Coronary artery (tissue), 2 donors: ENCODE data around the gene PTPN14.

ENCODE experiments used
- DNase-seq: peaks from one replicate; pipeline ENCODE4 v3.0.0-alpha.2; 2017; ENCODE audit warnings: low spot score
- H3K27ac ChIP-seq, 2 donors: fragments of 200-600 bp; sonication (generic); one replicate each; pipeline ENCODE4 v1.5.1; 2016 to 2019
- H3K4me3 ChIP-seq: fragments of 200-600 bp; sonication (generic); 2 replicates; pipeline ENCODE4 v1.5.1; 2016; ENCODE audit warnings: mild to moderate bottlenecking, moderate library complexity
- TF ChIP-seq, protein P1 (sequence below): fragments of 200-600 bp; sonication (generic); IDR thresholded peaks from one replicate; pipeline ENCODE4 v1.5.1; 2019; ENCODE audit warnings: antibody characterized with exemption

PTPN14 gene

DNA sequence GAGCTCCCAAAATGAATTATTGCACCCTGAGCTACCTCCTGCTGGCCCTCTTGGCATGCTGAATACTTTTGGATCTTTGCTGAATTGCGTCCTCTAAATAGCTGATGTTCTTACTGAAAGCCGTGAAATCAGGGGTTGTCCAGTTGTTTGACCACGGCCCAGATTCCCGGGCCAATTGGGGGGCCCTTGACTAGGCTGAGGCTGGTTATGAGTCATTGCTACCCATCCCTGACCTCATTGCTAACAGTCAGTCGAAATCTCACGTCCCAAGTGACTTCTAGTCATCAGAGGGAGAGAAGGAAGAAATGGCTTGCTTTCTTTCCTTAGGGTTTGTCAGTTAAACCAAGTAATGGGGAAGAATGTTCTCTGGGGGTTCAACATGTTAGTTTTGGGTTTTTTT lies 233.0 kb downstream of the PTPN14 start:
- no peak overlapping the region for H3K27ac ChIP-seq
- TF ChIP-seq, protein P1, sequence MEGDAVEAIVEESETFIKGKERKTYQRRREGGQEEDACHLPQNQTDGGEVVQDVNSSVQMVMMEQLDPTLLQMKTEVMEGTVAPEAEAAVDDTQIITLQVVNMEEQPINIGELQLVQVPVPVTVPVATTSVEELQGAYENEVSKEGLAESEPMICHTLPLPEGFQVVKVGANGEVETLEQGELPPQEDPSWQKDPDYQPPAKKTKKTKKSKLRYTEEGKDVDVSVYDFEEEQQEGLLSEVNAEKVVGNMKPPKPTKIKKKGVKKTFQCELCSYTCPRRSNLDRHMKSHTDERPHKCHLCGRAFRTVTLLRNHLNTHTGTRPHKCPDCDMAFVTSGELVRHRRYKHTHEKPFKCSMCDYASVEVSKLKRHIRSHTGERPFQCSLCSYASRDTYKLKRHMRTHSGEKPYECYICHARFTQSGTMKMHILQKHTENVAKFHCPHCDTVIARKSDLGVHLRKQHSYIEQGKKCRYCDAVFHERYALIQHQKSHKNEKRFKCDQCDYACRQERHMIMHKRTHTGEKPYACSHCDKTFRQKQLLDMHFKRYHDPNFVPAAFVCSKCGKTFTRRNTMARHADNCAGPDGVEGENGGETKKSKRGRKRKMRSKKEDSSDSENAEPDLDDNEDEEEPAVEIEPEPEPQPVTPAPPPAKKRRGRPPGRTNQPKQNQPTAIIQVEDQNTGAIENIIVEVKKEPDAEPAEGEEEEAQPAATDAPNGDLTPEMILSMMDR: no peak
- H3K4me3 ChIP-seq: no peak overlapping the region
- DNase-seq: no peak

DNA sequence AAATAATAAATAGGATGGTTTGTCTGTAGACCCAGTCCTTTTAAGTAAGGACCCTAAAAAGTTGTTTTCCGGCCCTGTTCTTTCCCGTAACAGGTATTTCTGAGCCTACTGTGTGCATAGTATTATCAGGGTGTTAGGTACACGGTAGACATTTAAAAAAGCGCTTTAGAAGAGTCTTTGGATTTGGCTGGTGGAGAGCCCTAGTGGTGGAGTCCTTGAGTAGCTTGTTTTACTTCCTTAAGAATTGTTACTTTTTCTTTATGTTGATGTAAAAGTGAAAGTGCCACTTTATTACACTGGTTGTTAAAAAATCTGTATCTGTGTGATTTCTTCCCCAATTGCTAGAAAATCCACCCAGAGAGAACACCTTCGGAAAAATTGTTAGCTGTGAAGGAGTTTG lies 233.7 kb downstream of the PTPN14 start:
- Histone ChIP-seq H3K4me3 (no peak overlapping the region), H3K27ac (no peak overlapping the region)
- TF ChIP-seq, protein P1: no peak
- no peak for DNase-seq

DNA sequence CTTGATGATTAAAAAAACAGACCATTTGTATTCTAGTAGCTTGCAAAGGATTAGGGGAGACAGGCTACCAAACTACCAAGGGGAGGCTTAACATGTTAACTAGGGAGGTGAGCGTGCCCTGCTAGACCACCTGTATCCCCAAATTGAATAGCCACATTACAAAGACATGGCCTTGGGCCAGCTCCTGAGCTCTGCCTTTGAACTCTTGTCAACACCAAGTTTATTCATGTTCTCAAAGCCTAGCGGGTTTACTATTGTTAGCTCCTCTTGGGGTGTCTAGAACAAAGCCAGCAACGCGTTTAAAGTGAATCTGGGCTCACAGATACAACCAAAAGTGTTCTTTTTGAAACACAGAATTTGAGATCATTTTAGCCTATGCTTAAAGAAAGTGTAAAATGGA lies 234.1 kb downstream of the PTPN14 start:
- H3K4me3 ChIP-seq: no peak overlapping the region
- no peak for DNase-seq
- no peak overlapping the region for H3K27ac ChIP-seq
- TF ChIP-seq, protein P1: no peak

DNA sequence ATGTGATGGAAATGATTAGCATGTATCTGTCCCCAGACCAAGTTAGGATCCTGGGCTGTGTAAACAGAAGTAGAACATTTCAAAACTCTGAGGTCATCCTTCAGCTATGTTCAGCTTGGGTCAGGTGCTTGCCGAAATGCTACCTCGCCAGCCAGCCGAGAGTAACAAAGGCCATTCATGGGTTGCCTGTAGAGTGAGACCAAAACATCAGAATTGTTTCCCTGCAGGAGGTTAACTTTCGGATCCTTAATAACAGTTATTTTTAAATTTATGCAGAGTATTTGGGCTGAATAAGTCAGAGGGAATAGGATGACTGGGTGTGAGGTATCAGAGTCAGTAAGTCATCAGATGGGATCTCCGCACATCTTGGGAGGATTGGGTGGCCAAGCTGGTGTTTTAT lies 234.8 kb downstream of the PTPN14 start:
- no peak overlapping the region for H3K4me3 ChIP-seq
- DNase-seq: no peak
- no peak overlapping the region for H3K27ac ChIP-seq
- TF ChIP-seq, protein P1: no peak

DNA sequence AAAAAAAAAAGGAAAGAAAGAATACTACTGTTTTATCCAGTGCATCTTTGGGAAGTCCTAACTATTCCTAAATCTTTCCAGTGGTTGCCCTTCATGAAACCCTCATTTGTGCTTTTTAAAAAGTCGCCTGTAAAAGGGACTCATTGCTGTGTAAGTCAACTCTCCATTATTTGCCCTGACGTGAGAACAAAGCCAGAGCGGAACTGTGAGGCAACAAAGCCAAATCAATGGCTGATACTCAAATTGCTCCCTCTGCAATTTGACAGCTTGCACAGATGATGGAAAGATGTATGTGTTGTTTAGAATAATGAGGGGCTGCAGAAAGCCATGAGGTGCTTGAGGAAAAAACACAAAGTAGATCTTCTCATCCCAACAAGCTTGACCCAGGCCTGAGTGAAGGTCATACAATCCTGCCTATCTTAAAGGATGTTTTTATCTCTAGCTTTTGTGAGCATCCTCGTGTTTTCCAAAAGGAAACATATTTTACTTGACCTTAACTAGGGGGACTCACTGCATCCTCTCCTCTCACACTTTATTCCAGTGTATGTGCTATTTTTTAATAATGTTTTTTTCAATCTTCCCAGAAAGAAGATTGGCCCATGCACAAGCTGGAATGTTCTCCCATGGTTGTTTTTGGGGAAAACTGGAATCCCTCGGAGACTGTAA lies 237.1 kb downstream of the PTPN14 start:
- H3K27ac ChIP-seq: no peak overlapping the region
- no peak overlapping the region for H3K4me3 ChIP-seq
- TF ChIP-seq, protein P1: no peak
- no peak for DNase-seq

DNA sequence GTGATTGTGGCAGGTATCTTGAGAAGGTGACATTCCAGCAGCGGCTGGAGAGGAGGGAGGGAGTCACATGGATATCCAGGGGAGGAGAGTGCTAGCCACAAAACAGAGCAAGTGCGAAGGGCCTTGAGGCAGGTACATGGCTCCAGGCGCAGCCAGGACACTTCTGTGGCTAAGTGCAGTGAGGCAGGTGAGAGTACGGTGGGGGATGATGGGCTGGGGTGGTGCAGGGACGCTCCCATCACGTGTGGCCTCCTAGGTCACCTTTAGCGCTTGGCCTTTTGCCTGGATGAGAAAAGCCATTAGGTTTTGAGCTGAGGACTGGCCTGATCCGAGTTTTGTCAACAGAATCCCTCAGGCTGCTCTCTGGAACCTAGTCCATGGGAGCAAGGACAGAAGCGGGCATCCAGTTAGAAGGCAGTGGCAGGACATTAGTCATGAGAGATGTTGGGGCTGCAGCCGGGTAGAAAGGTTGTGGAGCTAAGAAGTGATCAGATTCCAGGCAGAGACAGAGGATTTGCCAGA lies 238.8 kb downstream of the PTPN14 start:
- TF ChIP-seq, protein P1: no peak
- DNase-seq: no peak
- H3K27ac ChIP-seq: no peak overlapping the region
- H3K4me3 ChIP-seq: no peak overlapping the region
